Spleen (tissue), 7 donors: ENCODE measurements around the gene MTFR1L.

Source experiments
- POLR2A ChIP-seq, 3 donors: fragments of 450-650 bp; IDR thresholded peaks; one replicate each; pipeline ENCODE4 v1.5.1; 2017; ENCODE audit warnings: antibody characterized with exemption in 3 of 3, mild to moderate bottlenecking in 1 of 3
- TF ChIP-seq, protein P1 (sequence below), 11 experiments: fragments of 200-600 bp in 7 of 11; fragments of 450-650 bp in 4 of 11; sonication (generic) in 4 of 11; IDR thresholded peaks in 8 of 11; conservative IDR thresholded peaks in 3 of 11; 1 replicate in 7 of 11; 2 replicates in 4 of 11; pipeline versions ENCODE4 v1.4.0 to v1.8.0; 2016 to 2021; ENCODE audit warnings: antibody characterized with exemption in 11 of 11, inconsistent platforms in 4 of 11, mild to moderate bottlenecking in 1 of 11
- donor health status: DM: no; HTN: no; CAD: no; lungs with moderate emphysema.
- donor health status: DM: no; HTN: no; CAD: no.
- donor health status: DM: no; HTN: no; CAD: no.

DNA sequence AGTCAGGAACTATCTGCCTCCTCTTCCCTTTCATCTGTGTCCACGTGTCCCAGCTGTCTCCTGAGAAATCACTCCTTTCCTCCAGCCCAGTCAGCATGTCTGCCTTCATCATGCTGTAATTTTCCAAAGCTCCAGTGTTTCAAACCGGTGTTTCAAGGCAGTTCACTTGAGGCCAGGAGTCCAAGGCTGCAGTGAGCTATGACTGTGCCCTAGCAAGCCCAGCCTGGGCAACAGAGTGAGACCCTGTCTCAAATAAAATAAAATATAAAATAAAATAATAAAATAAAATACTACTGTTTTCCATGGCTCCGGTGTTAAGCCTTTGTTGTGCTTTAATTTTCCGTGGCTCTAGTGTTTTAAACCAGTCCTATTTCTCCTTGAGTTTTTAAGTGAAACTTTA lies 27.6 kb upstream of the MTFR1L start:
- no peak for TF ChIP-seq POLR2A (IDR thresholded peaks at IDR 0.05)
- TF ChIP-seq, protein P1, sequence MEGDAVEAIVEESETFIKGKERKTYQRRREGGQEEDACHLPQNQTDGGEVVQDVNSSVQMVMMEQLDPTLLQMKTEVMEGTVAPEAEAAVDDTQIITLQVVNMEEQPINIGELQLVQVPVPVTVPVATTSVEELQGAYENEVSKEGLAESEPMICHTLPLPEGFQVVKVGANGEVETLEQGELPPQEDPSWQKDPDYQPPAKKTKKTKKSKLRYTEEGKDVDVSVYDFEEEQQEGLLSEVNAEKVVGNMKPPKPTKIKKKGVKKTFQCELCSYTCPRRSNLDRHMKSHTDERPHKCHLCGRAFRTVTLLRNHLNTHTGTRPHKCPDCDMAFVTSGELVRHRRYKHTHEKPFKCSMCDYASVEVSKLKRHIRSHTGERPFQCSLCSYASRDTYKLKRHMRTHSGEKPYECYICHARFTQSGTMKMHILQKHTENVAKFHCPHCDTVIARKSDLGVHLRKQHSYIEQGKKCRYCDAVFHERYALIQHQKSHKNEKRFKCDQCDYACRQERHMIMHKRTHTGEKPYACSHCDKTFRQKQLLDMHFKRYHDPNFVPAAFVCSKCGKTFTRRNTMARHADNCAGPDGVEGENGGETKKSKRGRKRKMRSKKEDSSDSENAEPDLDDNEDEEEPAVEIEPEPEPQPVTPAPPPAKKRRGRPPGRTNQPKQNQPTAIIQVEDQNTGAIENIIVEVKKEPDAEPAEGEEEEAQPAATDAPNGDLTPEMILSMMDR (IDR thresholded peaks at IDR 0.05 in 8 of 11, conservative IDR thresholded peaks at IDR 0.05 in 3 of 11): no peak
